Gastroesophageal sphincter (tissue), 4 donors: ENCODE results near the gene SDK2. TPM values are rescaled to one million over a fixed set of nuclear protein-coding genes. Genes with fewer than 3 reads are reported as not detected.

Experiments used
- ATAC-seq: fragments of 150-250 bp; one replicate; pipeline ENCODE4 v1.9.1; 2016; ENCODE audit warnings: mild to moderate bottlenecking, moderate library complexity
- H3K27ac ChIP-seq, 4 donors: fragments of 200-600 bp; sonication (generic) in 3 of 4; 1 replicate in 3 of 4; 2 replicates in 1 of 4; pipeline ENCODE4 v1.5.1; 2016 to 2019
- H3K27me3 ChIP-seq: fragments of 200-600 bp; sonication (generic); one replicate; pipeline ENCODE4 v1.5.1; 2019
- H3K36me3 ChIP-seq, 2 donors: fragments of 200-600 bp; sonication (generic); one replicate each; pipeline ENCODE4 v1.5.1; 2019; ENCODE audit warnings: control low read depth in 1 of 2
- H3K4me1 ChIP-seq, 3 donors: fragments of 200-600 bp; sonication (generic); 1 replicate in 2 of 3; 2 replicates in 1 of 3; pipeline ENCODE4 v1.5.1; 2016 to 2019; ENCODE audit warnings: control low read depth in 2 of 3
- H3K4me3 ChIP-seq, 2 donors: fragments of 200-600 bp; sonication (generic); one replicate each; pipeline ENCODE4 v1.5.1; 2019; ENCODE audit warnings: mild to moderate bottlenecking in 1 of 2, moderate library complexity in 1 of 2
- H3K9me3 ChIP-seq, 3 donors: fragments of 200-600 bp; sonication (generic); one replicate each; pipeline ENCODE4 v1.5.1; 2017 to 2019; ENCODE audit warnings: control low read depth in 2 of 3
- EP300 ChIP-seq: sonication (generic); formaldehyde crosslinking; IDR thresholded peaks from one replicate; pipeline ENCODE4 v1.6.1; 2017; ENCODE audit warnings: antibody characterized with exemption, mild to moderate bottlenecking
- POLR2A ChIP-seq, 2 donors: fragments of 450-650 bp; IDR thresholded peaks; one replicate each; pipeline ENCODE4 v1.6.1; 2017; ENCODE audit warnings: antibody characterized with exemption in 2 of 2, mild to moderate bottlenecking in 2 of 2, moderate library complexity in 1 of 2
- POLR2AphosphoS5 ChIP-seq: sonication (generic); formaldehyde crosslinking; IDR thresholded peaks from one replicate; pipeline ENCODE4 v1.6.1; 2017; ENCODE audit warnings: antibody characterized with exemption
- WGBS, 2 donors: methylation state at CpG; one replicate each; pipeline ENCODE4 v1.1.5; 2018; ENCODE audit warnings: low coverage in 1 of 2; 5-methylcytosine and 5-hydroxymethylcytosine counted together
- total RNA-seq, 4 donors: library from RNA; depleted of rRNA; stranded (reverse); fragments of >200 nt; gene quantifications; one replicate each; pipeline ENCODE4 v1.1.0, GENCODE V29; 2016
- TF ChIP-seq, protein P1 (sequence below), 4 experiments: fragments of 200-600 bp in 2 of 4; fragments of 450-650 bp in 2 of 4; sonication (generic) in 1 of 4; IDR thresholded peaks; one replicate each; pipeline ENCODE4 v1.5.1; 2017 to 2019; ENCODE audit warnings: antibody characterized with exemption in 4 of 4, mild to moderate bottlenecking in 2 of 4, moderate library complexity in 2 of 4

The SDK2 gene
- total RNA-seq, 4 donors from 2014 or later: 0.31 to 2.0 (median 0.78) TPM

GRCh38 chr17:73592501-73592961 lies 51.7 kb downstream of the SDK2 start:
- Histone ChIP-seq H3K27me3 (peaks cover 16% of the 10 kb centered on the region), H3K4me1 (no peaks in the 10 kb centered on the region), H3K27ac (no peak overlapping the region), H3K4me3 (no peak overlapping the region), H3K9me3 (no peaks in the 10 kb centered on the region), H3K36me3 (no peaks in the 10 kb centered on the region)
- no peak for TF ChIP-seq POLR2A (IDR thresholded peaks at IDR 0.05)
- no peak for TF ChIP-seq EP300
- TF ChIP-seq, protein P1, sequence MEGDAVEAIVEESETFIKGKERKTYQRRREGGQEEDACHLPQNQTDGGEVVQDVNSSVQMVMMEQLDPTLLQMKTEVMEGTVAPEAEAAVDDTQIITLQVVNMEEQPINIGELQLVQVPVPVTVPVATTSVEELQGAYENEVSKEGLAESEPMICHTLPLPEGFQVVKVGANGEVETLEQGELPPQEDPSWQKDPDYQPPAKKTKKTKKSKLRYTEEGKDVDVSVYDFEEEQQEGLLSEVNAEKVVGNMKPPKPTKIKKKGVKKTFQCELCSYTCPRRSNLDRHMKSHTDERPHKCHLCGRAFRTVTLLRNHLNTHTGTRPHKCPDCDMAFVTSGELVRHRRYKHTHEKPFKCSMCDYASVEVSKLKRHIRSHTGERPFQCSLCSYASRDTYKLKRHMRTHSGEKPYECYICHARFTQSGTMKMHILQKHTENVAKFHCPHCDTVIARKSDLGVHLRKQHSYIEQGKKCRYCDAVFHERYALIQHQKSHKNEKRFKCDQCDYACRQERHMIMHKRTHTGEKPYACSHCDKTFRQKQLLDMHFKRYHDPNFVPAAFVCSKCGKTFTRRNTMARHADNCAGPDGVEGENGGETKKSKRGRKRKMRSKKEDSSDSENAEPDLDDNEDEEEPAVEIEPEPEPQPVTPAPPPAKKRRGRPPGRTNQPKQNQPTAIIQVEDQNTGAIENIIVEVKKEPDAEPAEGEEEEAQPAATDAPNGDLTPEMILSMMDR (IDR thresholded peaks at IDR 0.05): no peak
- TF ChIP-seq POLR2AphosphoS5: no peak
- ATAC-seq: no peak
- 70% methylated on average over 2 to 13 of the region's 18 CpGs for WGBS, 2 donors

DNA sequence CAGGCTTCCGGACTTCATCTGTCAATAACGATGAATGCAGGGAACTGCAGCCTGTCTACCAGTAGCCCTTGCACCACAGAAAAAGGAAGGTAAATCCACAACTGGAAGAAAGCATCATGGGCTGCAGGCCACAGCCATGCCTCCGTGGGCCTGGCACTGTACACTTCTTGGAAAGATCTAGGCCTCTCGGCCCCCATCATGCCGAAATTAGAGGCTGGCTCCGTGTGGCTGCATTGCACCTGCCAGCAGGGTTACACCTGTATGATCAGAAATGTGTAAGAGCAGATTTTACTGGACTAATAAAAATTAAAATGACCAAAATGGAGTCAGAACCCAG lies 52.2 kb downstream of the SDK2 start:
- H3K4me1 ChIP-seq: no peaks in the 10 kb centered on the region
- no peak overlapping the region for H3K27ac ChIP-seq
- ATAC-seq: no peak
- H3K27me3 ChIP-seq: peaks cover 19% of the 10 kb centered on the region
- no peak overlapping the region for H3K4me3 ChIP-seq
- 63 to 79% methylated on average over 2 to 3 of the region's 6 CpGs for WGBS, 2 donors
- no peaks in the 10 kb centered on the region for H3K9me3 ChIP-seq
- H3K36me3 ChIP-seq: no peaks in the 10 kb centered on the region
- TF ChIP-seq, protein P1 (IDR thresholded peaks at IDR 0.05): no peak
- TF ChIP-seq POLR2AphosphoS5: no peak
- TF ChIP-seq POLR2A (IDR thresholded peaks at IDR 0.05): no peak
- no peak for TF ChIP-seq EP300

DNA sequence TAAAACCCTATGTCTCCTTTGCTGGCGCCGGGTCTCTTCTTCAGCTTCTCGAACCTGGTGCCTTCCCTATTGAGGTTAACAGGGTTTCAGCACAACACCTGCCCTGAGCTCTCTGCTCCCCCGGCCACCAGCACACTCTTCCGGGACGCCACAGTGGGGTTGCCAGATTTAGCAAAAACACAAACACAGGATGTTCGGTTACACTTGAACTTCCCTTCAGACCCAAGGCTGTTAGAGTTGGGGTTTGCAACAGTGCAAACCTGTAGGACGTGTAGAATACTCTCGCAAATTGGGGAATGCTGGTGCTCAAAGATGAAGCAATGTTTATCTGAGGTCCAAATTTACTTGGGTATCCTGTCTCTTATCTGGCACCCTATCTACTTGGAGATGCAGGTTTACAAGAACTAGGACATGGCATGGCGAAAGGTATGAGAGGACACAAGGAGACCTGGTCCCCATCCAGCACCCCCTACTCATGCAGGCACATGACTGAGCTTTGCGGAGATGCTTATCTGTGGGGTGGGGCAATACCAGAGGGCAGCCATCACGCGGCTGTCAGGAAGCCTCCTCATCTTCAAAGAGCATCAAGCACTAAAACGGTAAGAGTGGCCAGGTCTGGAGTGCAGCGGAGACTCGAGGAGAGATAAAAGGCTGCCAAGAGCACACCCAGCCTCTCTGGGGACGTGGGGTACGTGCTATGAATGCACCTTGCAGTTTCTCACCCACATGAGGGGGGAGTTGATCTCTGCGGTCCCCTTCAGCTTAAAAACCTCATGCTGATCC lies 52.8 kb downstream of the SDK2 start:
- H3K9me3 ChIP-seq: no peaks in the 10 kb centered on the region
- no peaks in the 10 kb centered on the region for H3K4me1 ChIP-seq
- no peaks in the 10 kb centered on the region for H3K36me3 ChIP-seq
- H3K27ac ChIP-seq: no peak overlapping the region
- TF ChIP-seq, protein P1 (IDR thresholded peaks at IDR 0.05): no peak
- TF ChIP-seq EP300: no peak
- TF ChIP-seq POLR2AphosphoS5: no peak
- TF ChIP-seq POLR2A (IDR thresholded peaks at IDR 0.05): no peak
- no peak overlapping the region for H3K4me3 ChIP-seq
- WGBS, 2 donors: 71 to 72% methylated on average over 6 to 14 of the region's 19 CpGs
- no peak for ATAC-seq
- peaks cover 17% of the 10 kb centered on the region for H3K27me3 ChIP-seq

- Histone ChIP-seq H3K4me1 (no peaks in the 10 kb centered on the region), H3K27me3 (peaks cover 32% of the 10 kb centered on the region), H3K27ac (no peak overlapping the region), H3K9me3 (no peaks in the 10 kb centered on the region), H3K4me3 (no peak overlapping the region), H3K36me3 (no peaks in the 10 kb centered on the region)
- no peak for ATAC-seq
- no peak for TF ChIP-seq EP300
- TF ChIP-seq POLR2AphosphoS5: no peak
- TF ChIP-seq, protein P1 (IDR thresholded peaks at IDR 0.05): no peak
- no peak for TF ChIP-seq POLR2A (IDR thresholded peaks at IDR 0.05)
- 90 to 100% methylated on average over 1 to 4 of the region's 11 CpGs for WGBS, 2 donors
These were observed 54.8 kb downstream of the SDK2 start for GRCh38 chr17:73589363-73589980.

DNA sequence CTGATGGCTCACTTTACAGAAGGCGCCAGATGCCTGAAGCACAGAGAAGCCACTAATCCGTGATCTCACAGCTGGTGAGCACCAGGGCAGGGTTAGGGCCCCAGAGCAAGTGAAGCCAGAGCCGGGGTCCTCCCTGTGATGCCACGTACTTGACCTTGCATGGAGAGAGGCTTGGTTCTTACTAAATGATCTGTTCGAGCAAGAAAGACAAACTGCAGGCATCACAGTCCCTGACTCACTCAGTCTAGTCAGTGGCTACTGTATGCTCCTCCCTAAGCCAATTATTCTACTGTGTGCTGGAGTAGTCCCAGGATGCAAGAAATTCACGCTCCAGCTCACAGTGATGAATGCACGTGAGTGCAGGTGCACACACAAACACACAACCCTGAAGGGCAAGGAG lies 55.4 kb downstream of the SDK2 start:
- Histone ChIP-seq H3K9me3 (no peaks in the 10 kb centered on the region), H3K4me3 (no peak overlapping the region), H3K27ac (no peak overlapping the region), H3K36me3 (no peaks in the 10 kb centered on the region), H3K4me1 (no peaks in the 10 kb centered on the region), H3K27me3 (peaks cover 35% of the 10 kb centered on the region)
- WGBS, 2 donors: 80% methylated on average over 1 of the region's 7 CpGs; no CpG with 5 or more reads in 1 of the 2 donors
- no peak for TF ChIP-seq POLR2AphosphoS5
- TF ChIP-seq POLR2A (IDR thresholded peaks at IDR 0.05): no peak
- TF ChIP-seq, protein P1 (IDR thresholded peaks at IDR 0.05): no peak
- no peak for TF ChIP-seq EP300
- no peak for ATAC-seq
